ENCODE measurements around the gene FFAR3.

FFAR3 gene

DNA sequence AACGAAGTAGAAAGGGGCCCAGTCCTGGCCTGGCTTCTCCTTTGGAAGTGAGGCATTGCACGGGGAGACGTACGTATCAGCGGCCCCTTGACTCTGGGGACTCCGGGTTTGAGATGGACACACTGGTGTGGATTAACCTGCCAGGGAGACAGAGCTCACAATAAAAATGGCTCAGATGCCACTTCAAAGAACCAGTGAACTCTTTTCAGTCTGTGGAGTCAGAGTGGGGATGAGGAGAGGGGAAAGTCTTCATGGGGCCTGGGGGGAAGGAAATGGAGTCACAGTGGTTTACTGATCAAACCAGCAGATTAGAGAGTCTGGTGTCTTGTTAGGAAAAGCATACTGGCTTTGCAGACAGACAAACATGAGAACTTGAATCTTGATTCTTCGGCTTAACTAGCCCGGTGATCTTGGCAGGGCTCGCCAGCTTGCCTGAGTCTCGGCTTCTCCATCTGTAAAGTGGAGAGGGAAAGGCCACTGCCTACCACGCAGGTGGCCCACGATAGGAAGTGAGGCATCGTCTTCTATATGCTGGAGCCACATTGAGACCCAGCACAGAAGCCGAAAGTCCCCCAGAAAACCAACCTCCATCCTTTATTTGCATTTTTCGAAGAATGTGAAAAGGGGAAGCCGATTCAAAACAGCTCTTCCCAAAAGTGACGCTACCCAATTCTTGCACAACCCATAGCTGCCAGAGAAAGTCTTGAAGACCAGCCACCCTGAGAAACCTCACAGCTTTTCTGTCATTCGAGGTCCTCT is 10.9 kb upstream of the FFAR3 start, which contains the start of gene FFAR1 (continued):
- no peak for TF ChIP-seq ZNF202 (tag by site-specific recombination; IDR thresholded peaks at IDR 0.05; ENCODE audit: borderline replicate concordance)
- TF ChIP-seq TCF7L2 (IDR thresholded peaks at IDR 0.05; ENCODE audit: borderline replicate concordance, low read depth, low read length): no peak
- no peak for TF ChIP-seq ZNF416 (tag by site-specific recombination; IDR thresholded peaks at IDR 0.05)
- TF ChIP-seq ZNF404 (tag by site-specific recombination; IDR thresholded peaks at IDR 0.05): no peak

DNA sequence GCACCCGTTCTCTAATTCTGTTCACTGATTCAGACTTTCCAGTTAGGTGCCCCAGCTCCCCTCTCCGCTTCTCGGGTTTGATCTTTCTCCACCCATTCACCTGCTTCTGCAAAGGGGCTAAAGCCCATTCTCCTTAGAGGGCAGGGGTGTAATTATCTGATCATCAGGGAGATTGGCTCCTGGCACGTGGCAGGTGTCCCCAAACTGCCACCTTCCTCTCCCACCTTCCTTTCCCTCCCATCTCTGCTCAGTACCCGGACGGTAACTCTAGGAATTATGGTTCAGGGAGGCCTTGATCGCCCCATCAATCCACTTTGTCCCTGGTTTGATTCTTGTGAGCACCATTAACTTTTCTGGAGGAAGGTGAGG is 10.3 kb upstream of the FFAR3 start:
- H3K4me3 ChIP-seq (ENCODE audit: low read depth, low read length): no peak overlapping the region
- H3K4me1 ChIP-seq (ENCODE audit: control insufficient read depth, insufficient read depth, low read length): no peaks in the 10 kb centered on the region
- no peaks in the 10 kb centered on the region for H3K36me3 ChIP-seq (ENCODE audit: control insufficient read depth in 2 of 2, insufficient read depth in 1 of 2, low read length in 2 of 2)

DNA sequence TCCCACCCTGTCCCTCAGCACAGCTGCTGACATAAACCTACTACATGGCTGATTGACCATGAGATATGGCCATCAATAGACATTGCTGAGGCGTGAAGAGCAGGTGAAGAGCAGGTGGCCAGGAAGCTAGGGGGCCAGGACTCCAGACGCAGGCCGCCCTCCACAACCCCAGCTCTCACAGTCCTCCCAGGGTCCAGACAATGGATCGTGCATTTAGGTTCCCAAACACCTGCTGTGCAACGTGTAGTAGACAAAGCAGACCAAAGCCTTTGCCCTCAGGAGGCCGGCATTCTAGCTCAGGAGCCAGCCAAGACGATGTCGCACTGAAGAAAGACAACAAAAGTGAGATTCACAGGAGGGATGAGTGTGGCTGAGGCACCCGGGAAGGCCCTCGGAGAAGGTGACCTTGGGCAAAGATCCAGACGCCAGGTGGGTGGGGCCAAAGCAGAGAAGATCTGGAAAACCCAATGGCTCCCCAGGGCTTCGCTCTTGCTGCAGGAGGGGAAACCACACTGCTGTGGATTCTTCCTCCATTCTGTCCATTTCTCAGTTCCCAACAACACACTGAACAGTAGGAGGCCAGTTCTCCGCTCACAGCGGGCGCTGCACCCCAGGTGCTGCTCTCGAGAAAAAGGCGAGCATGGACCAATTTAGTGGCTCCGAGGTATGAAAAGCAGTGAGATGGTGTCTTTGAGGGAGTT is 9.2 kb upstream of the FFAR3 start:
- ChIA-PET POLR2A (interaction anchor here (0.6 to 1.8 kb wide), 2 partner anchors 25 to 161 kb away, joined by 4 to 6 read pairs; no protein-coding TSS in a partner anchor), CTCF (interaction anchor here (0.5 to 10.6 kb wide), 9 partner anchors 17 to 200 kb away, joined by 3 to 157 read pairs (median 3); no protein-coding TSS in a partner anchor)
- TF ChIP-seq ZNF777 (tag by site-specific recombination; IDR thresholded peaks at IDR 0.05; ENCODE audit: borderline replicate concordance): no peak
- peak; percentile 72 for TF ChIP-seq ZIC2 (tag by site-specific recombination; IDR thresholded peaks at IDR 0.05)
- Histone ChIP-seq H3K27ac (ENCODE audit: extremely low read depth, low read depth, low read length) (no peak overlapping the region), H3K9me3 (ENCODE audit: control insufficient read depth, insufficient read depth, low read depth, low read length) (no peaks in the 10 kb centered on the region), H3K4me1 (ENCODE audit: control insufficient read depth, insufficient read depth, low read length) (no peaks in the 10 kb centered on the region), H3K36me3 (ENCODE audit: control insufficient read depth in 2 of 2, insufficient read depth in 1 of 2, low read length in 2 of 2) (no peaks in the 10 kb centered on the region), H3K4me3 (ENCODE audit: low read depth, low read length) (no peak overlapping the region)

More for the DNA sequence above, 10.3 kb upstream of the FFAR3 start:
- POLR2A ChIA-PET: no interaction called here
- H3K9me3 ChIP-seq (ENCODE audit: control insufficient read depth, insufficient read depth, low read depth, low read length): no peaks in the 10 kb centered on the region
- no peak for TF ChIP-seq ZNF23 (tag by site-specific recombination; IDR thresholded peaks at IDR 0.05; ENCODE audit: borderline replicate concordance)
- no peak for TF ChIP-seq ZNF600 (tag by site-specific recombination; IDR thresholded peaks at IDR 0.05)
- TF ChIP-seq ZNF24 (tag by site-specific recombination; IDR thresholded peaks at IDR 0.05): no peak
- no peak for TF ChIP-seq ZNF843 (tag by site-specific recombination; IDR thresholded peaks at IDR 0.05)
- TF ChIP-seq REST (tag by site-specific recombination; IDR thresholded peaks at IDR 0.05): no peak
- TF ChIP-seq ZNF473 (tag by site-specific recombination; IDR thresholded peaks at IDR 0.05): no peak
- CTCF ChIA-PET: interaction anchor here (0.6 to 3.5 kb wide), 5 partner anchors 146 to 315 kb away, joined by 3 to 19 read pairs (median 4); no protein-coding TSS in a partner anchor
- no peak overlapping the region for H3K27ac ChIP-seq (ENCODE audit: extremely low read depth, low read depth, low read length)

GRCh38 chr19:35349614-35350521 is 8.4 kb upstream of the FFAR3 start:
- H3K9me3 ChIP-seq (ENCODE audit: control insufficient read depth, insufficient read depth, low read depth, low read length): no peaks in the 10 kb centered on the region
- ChIA-PET POLR2A (interaction anchor here (0.6 to 1.8 kb wide), 2 partner anchors 24 to 161 kb away, joined by 4 to 6 read pairs; no protein-coding TSS in a partner anchor), CTCF (interaction anchor here (0.5 to 10.6 kb wide), 4 partner anchors 18 to 199 kb away, joined by 3 to 157 read pairs (median 7); no protein-coding TSS in a partner anchor)
- H3K4me3 ChIP-seq (ENCODE audit: low read depth, low read length): no peak overlapping the region
- no peak overlapping the region for H3K27ac ChIP-seq (ENCODE audit: extremely low read depth, low read depth, low read length)
- H3K36me3 ChIP-seq (ENCODE audit: control insufficient read depth in 2 of 2, insufficient read depth in 1 of 2, low read length in 2 of 2): no peaks in the 10 kb centered on the region
- TF ChIP-seq KLF1 (tag by site-specific recombination; IDR thresholded peaks at IDR 0.05) (peak; percentile 95), ZNF677 (tag by site-specific recombination; IDR thresholded peaks at IDR 0.05) (no peak), GLIS2 (tag by site-specific recombination; IDR thresholded peaks at IDR 0.05) (0 out of 2 replicates have a peak, but pooled peaks have one; percentile 24)
- H3K4me1 ChIP-seq (ENCODE audit: control insufficient read depth, insufficient read depth, low read length): no peaks in the 10 kb centered on the region

Data from HEK293 (cell line).